Measurements from ENCODE around the gene SDCBP2.

The SDCBP2 gene

GRCh38 chr20:1330075-1330830, 1.3 kb upstream of the SDCBP2 start:
- no peak for DNase-seq (ENCODE audit: low read depth)

DNA sequence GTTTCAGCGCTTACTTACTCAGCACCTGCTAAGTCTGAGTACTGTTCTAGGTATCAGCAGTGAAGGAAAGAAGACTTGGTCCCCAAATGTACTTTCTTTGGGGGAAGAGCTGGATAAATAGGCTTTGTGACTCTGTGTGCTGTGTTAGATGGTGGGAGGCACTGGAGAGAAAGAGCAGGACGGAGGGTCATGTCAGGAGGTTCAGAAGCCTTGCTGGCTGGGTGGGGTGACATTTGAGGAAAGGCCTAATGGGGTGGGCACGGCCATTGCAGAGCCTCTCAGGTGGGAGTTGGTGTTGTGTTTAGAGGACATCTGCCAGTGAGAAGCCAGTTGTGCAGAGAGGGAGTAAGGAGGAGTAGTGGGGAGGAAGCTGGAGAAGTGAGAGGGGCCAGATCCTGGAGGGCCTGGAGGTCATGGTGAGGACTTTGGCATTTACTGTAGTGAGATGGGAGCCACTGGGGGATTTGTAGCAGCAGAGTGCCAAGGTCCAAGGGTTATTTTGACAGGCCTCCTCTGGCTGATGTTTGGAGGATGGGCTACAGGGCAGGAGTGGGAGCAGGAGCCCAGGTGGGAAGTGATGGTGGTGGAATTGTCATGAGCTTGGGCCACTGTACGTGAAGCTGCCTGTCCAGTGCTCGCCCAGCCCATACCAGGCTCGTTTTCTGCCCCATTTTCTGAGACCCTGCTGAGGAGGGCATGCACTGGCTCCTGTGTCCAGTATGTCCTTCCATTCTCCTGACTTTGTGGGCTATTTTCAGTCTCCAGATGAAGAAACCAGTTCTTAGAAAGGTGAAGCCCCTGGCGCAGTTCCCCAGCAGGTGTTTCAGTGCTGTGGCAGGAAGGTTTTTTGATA, 886 bp downstream of the SDCBP2 start:
- DNase-seq (ENCODE audit: low read depth): no peak

- DNase-seq (ENCODE audit: low read depth): no peak
Measured at GRCh38 chr20:1327241-1327653, 1.7 kb downstream of the SDCBP2 start.

- DNase-seq (ENCODE audit: low read depth): no peak
Measured at GRCh38 chr20:1326031-1326930, 2.7 kb downstream of the SDCBP2 start.

GRCh38 chr20:1325173-1326030, 3.5 kb downstream of the SDCBP2 start:
- peak; percentile 87 for DNase-seq (ENCODE audit: low read depth)

DNA sequence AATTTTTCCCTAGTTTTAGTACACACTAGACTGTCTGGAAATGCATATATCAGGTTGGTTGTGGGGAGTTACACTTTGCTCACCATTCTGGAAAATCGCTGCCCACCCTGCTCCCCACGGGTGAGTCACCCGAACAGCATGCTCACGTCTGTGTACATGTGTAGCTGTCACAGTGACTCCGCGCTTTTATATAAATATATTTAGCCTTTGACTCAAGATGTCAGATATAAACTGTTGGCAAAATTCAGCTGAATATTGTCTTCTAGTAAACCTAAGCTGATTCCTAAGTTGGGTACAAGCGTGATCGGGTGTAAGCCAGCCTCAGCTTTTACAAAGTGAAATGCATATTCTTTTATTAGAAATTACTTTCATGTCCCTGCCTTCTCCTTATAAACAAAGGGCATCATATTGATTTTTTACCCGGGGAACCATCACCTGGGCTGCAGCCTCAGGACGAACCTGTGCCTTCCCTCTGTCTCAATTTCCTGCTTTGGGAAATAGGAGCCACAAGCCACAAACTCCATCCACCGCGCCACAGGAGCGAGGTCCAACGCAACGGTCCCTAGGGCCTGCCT, 4.3 kb downstream of the SDCBP2 start:
- no peak for DNase-seq (ENCODE audit: low read depth)

DNA sequence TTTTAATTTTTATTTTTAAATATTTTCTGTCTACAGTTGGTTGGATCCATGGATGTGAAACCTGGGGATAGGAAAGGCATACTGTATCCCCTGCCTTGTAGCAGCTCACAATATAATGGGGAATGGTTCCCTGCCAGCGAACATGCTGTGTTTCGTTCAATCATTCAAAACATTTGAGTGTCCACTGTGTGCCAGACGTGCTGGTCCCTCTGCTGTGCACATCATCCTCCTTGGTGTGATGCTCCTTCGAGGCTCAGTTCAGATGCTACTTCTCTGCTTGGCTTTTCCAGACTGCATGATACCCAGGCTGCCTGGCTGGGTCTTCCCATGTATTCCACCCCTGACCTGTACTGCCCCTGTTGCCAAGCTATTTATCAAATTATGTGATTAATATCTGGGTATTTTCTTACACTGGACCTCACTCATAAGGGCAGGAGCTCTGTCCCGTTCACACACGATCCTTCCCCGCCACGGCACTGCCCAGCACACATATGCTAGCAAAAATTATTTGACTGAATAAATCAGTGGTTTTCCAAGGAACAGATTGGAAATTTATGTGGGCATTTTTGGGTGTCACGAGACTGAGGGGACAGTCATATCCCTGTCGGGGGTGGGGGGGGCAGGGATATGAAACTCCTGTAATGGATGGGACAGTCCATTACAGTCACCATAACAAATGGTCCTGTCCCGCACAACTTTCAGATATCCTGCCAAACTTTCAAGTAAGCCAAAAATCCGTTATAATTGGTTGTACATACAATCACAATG, 4.9 kb downstream of the SDCBP2 start:
- no peak for DNase-seq (ENCODE audit: low read depth)

DNA sequence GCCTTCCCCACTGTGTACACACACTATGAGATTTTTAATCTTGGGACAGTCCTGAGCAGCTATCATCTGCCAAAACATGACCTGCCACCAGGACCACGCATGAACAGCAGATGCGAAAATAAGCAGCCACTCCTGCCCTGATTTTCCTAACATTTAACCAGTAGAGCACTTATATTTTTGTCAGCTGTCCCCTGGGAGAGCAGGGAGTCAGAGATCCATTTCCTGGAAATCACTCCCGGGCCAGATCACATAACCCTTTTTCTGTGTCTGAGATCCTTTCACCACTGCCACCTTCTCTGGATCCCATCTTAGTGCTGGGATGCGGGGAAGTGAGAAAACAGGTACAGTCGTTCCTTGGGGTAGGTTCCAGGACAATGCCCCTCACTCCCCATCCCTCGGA, 5.7 kb downstream of the SDCBP2 start:
- no peak for DNase-seq (ENCODE audit: low read depth)

- DNase-seq (ENCODE audit: low read depth): no peak
Measured at GRCh38 chr20:1322511-1323245, 6.3 kb downstream of the SDCBP2 start.

GRCh38 chr20:1321654-1321939, 7.3 kb downstream of the SDCBP2 start:
- DNase-seq (ENCODE audit: low read depth): no peak

GRCh38 chr20:1320902-1321653, 7.9 kb downstream of the SDCBP2 start:
- no peak for DNase-seq (ENCODE audit: low read depth)

DNA sequence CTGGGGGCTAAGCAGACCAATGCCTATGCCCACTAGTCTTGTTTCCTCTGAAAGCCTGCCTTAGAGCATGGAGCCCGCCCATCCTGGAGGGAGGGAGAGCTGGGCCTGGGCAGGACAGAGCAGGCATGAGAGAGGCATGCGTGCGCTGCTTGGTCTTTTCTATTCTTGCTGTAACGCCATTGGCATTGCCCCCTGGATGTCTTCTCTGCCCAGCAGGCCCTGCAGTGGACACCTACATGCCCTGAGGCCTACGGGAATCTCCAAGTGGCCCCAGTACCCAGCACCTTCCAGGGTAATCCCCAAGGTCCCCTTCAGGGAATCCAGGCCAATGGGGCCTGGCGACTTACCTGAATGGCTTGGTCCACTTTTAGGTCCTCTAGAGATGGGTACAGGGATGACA, 8.9 kb downstream of the SDCBP2 start:
- DNase-seq (ENCODE audit: low read depth): no peak

DNA sequence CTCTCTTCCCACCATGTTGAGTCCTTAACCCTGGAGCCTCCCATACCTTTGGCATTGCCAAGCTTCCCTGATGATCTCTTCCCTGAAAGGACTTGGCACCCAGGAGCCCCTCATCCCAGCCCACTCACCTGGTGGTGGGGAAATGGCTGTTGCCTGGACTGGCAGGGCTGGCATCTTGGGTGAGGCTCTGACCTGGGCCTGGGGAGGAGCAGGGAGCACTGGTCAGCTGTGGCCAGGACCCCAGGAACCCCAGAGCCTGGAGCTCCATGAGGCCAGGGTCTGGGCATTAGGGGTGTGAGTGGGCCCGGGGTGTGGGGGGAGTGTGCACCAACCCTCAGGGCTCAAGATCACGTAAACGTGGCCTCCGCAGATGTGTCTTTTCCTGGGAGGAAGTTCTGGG, 9.5 kb downstream of the SDCBP2 start:
- DNase-seq (ENCODE audit: low read depth): no peak

- DNase-seq (ENCODE audit: low read depth): no peak
Measured at GRCh38 chr20:1319051-1319450, 9.9 kb downstream of the SDCBP2 start.

DNA sequence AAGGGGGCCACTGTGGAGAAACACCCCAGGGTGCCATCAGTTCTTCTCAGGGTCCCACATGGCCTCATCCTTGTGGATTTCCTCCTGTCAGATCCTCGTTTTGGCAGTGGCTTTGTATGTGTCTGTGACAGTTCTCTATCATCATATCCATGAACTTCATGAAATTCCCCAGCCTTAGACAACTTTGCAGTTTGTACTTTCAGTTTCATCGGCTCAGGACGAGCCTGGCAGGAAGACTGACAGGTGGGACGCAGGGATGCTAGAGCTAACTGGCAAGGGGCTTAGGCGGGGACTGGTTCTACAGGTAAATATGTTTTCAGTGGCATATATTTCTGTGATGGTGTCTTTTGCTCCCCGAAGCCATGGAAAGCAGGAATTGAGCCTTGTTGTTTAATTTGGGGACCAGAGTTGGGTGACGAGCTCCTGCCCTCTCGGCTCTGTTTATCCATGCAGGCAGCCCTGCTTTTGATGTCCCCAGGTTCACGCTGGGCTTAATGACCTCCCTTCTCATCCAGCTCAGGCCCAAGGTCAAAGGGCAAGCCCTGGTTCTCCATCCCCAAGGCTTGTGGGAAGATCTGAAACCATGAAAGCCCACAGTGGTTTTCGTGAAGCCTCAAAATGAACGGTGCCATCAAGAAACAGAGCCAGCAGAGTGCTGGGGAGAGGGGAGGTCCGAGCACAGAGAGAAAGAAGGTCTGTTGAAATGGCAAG, 11.2 kb downstream of the SDCBP2 start:
- DNase-seq (ENCODE audit: low read depth): no peak

GRCh38 chr20:1315804-1316203, 13.1 kb downstream of the SDCBP2 start:
- DNase-seq (ENCODE audit: low read depth): no peak

DNA sequence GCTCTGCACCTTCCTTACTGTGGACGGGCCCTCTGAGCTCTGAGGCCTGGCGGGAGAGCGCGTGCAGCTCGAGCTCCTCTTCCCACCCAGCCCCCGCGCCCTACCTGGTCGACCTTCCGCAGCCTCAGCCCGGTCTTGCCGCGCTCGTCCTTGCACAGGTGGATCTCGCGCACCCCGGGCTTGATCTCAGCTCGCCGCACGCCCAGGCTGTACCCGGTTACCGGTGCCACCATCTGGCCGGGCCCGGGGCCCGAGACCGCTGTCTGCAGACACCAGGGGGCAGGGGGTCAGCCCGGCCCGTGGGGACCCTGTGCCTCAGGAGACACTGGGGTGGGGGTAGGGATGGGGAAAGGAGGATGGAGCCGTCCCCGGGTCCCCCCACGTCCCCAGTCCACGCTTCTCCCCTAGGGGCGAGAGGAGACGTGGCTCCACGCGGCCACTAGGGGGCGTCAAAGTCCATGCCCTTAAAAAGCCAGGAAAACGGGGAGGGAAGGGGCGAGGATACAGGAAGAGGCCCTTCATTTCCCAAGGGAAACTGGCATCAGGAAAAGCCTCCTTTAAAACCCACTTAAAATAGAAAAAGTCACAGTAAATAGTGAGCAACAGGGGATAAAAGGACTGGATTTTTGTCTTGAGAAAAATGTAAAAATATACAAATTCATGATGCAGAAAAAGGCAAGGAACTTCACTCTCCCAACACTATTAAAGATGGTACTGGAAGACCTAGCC, 15.5 kb downstream of the SDCBP2 start:
- no peak for DNase-seq (ENCODE audit: low read depth)

GRCh38 chr20:1312904-1313235, 16.1 kb downstream of the SDCBP2 start:
- no peak for DNase-seq (ENCODE audit: low read depth)
